ENCODE data around the gene KCNB1.

KCNB1 gene

DNA sequence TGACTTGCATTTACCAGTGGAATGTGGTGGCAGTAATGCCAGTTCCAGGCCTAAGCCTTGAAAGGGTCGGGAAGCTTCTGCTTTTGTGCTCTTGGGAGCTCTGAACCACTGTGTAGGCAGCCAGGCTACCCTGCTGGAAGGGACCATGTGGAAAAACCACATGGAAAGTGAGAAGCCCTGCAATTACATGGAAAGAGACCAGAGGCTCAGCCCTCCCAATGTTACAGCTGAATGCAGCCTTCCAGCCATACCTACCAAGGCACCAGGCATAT lies 14.9 kb upstream of the KCNB1 start:
- no peak for DNase-seq (ENCODE audit: low read depth, low spot score)

DNA sequence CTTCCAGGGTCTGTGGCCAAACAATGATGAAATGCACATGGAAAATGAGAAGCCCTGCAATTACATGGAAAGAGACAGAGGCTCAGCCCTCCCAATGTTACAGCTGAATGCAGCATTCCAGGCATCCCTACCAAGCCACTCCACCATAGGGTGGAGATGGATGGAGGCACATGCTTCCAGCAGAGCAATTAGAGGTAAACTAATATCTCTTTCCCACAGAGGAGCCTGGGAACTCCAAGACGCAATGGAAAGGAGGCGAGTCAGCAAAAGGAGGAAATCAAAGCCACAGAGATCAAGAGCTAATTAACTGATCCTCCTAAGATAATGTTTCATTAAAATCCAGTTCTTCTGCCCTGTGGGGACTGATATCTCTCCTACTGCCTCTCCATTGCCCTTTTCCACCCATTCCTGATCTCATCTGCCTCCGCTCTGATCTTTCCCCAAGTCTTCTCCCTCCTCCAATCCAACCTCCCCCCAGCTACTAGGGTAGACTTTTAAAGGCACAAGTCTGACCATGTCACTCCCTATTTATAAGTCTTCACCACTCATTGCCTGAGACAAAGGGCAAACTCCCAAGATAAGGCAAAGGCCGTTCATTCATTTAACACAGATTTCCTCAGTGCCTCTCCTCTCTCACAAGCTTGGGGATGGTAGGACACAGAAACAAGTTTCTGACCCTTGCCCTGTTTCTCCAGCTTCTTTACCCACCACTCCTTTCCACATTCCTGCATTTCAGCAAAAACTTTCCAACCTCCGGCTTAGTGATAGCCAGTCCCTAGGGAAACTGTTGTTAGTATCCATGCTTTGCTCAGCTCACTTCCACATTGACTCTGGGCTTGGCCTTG lies 14.3 kb upstream of the KCNB1 start:
- no peak for DNase-seq (ENCODE audit: low read depth, low spot score)

- DNase-seq (ENCODE audit: low read depth, low spot score): no peak
These were observed 13.6 kb upstream of the KCNB1 start for GRCh38 chr20:49496043-49496442.

GRCh38 chr20:49490689-49491088 lies 8.2 kb upstream of the KCNB1 start:
- no peak for DNase-seq (ENCODE audit: low read depth, low spot score)

DNA sequence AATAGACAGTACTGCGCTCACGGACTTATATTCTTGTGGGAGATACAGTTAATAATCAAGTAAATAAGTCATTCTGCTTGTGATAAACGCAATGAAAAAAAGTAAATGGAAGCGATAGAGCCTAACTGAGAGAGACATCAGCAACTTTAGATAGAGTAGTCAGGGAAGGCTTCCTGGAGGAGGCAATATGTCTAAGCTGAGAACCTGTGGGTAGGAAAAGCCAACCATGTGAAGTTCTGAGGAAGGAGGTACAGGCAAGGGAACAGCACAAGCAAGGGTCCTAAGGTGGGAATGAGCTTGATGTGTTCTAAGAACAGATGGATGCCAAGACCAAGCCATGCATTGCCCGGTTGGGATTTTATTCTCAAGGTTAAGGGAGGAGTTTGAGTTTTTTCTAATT lies 7.2 kb upstream of the KCNB1 start:
- DNase-seq (ENCODE audit: low read depth, low spot score): no peak

DNA sequence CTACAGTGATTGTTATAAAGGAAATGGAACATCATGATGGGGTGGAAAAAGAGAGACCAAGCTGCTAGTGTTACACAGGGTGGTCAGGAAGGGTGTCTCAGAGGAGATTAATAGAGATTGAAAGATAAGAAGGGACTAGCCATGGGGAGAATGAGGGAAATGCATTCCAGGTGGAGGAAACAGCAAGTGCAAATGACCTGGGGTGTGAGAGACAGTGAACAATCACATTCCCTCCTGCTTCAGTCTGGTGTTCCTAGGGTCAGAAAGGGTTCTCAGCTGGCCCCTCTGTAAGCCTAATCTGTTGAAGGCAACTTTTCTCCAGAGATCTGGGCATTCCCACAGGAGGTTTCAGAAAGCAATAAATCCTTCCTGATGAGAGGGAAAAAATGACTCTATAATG lies 3.6 kb upstream of the KCNB1 start:
- no peak for DNase-seq (ENCODE audit: low read depth, low spot score)

DNA sequence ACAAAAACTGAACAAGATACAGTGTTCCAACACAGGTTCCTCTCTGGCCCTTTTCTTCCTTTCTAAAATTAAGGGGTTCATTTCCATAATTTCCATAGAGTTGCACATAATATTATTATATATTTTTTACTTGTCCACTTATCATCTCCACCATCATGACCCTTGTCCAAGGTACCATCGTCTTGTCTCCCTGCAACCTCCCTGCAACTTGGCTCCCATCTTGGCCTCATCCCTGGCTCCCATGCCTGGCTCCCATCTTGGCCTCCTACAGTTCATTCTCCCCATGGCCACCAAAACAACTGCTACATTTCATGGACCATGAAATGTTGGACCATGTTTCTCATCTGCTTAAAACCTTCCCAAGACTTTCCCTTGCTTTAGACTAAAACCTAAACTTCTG lies 3.1 kb upstream of the KCNB1 start:
- no peak for DNase-seq (ENCODE audit: low read depth, low spot score)

DNA sequence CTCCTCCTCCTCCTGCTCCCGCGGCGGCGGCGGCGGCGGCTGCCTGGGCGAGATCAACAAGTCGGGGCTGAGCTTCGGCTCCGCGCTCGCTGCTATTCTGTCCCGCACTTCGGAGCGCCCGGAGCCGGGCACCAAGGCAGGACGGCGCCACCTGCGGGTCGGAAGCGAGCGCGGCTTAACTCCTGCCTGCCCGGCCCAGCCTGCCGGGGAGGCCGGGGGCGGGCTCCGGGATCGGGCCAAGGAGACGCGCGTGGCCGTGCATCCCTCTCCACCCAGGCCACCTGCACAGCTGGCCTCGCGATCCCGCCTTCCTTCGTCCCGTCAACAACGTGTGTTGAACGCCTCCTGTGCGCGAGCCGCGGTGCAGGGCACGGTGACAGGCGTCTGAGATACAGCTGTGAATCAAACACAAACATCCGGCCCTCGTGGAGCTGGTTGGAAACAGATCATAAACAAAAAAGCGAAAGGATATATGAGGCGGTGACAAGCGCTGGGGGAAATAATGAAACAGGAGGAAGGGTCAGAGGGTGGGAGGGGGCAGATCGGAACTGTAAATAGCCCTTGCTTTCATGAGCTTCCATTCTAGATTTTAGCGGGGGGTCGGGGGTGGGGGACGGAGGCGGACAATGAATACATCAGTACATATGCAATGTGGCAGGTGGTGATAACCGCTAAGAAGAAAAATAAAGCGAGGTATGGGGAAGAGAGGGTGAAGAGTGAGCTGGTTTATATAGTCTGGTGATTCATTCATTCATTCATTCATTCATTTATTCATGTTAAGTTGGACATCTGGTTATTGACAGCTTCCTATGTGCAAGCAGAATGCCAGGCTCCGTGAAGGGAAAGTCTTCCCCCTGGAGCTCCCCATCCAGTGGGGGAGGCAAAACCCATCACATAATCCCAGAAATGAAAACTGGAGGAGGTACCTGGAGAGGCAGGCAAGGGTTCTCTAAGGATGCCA lies 2.0 kb upstream of the KCNB1 start:
- peak; percentile 38 for DNase-seq (ENCODE audit: low read depth, low spot score)

DNA sequence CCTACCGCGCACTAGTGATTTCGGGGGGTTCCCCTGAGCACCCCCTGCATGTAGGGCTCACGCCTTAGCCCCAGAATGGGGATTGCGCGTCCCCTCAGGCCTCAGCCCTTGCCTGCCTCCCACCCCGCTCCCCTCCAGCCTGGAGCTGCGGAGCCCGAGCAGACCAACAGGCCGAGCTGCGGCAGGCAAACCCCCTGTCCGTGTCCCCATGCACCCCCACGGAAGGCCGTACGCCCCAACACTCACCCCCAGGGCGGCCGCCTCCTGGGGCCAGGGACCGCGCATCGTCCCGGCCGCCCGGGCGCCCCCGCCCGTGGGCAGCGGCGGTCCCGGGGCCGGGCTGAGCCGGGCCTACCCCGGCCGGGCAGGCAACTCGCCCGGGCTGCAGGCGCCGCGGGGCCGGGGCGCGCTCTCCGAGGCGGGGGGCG lies 1.2 kb upstream of the KCNB1 start:
- no peak for DNase-seq (ENCODE audit: low read depth, low spot score)

- DNase-seq (ENCODE audit: low read depth, low spot score): no peak
These were observed 689 bp upstream of the KCNB1 start for GRCh38 chr20:49483018-49483695.

DNA sequence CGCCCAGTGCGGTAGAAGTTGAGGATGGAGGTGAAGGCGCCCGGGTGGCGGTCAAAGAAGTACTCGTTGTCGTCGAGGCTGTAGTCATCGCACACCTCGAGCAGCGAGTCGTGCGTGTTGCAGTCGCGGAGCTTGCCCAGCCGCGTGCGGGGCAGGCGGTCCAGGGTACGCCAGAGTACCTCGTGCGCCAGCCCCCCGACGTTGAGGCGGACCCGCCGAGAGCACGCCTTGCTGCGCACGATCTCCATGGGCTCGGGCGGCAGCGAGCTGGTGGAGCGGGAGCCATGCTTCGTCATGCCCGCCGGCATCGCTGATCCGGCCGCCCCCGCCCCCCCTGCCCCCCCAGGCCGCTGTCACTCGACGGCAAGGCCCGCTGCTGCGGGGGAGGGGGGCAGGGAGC lies 295 bp downstream of the KCNB1 start:
- no peak for DNase-seq (ENCODE audit: low read depth, low spot score)

DNA sequence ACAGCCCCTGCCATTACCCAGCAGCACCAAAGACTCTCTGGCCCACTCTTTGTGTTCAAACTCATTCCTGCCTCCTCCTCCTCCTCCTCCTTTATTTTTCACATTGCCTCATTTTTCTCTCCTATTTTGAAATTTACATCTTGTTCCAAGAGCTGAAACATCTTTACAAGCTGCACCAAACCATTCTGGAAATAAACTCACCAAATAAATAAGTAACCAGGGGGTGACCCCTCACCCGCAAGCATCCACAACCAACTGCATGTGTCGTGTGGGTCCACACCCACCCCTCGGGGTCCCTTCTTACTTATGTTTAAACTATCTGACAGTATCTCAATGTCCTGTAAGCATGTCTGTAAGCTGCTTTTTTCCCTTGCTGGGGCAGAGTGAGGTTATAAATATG lies 1.4 kb downstream of the KCNB1 start:
- DNase-seq (ENCODE audit: low read depth, low spot score): no peak

GRCh38 chr20:49480236-49480635 lies 2.2 kb downstream of the KCNB1 start:
- no peak for DNase-seq (ENCODE audit: low read depth, low spot score)

- no peak for DNase-seq (ENCODE audit: low read depth, low spot score)
These were observed 2.7 kb downstream of the KCNB1 start for GRCh38 chr20:49479785-49480184.

GRCh38 chr20:49478754-49479689 lies 3.4 kb downstream of the KCNB1 start:
- DNase-seq (ENCODE audit: low read depth, low spot score): no peak

- no peak for DNase-seq (ENCODE audit: low read depth, low spot score)
These were observed 4.2 kb downstream of the KCNB1 start for GRCh38 chr20:49478266-49478665.

DNA sequence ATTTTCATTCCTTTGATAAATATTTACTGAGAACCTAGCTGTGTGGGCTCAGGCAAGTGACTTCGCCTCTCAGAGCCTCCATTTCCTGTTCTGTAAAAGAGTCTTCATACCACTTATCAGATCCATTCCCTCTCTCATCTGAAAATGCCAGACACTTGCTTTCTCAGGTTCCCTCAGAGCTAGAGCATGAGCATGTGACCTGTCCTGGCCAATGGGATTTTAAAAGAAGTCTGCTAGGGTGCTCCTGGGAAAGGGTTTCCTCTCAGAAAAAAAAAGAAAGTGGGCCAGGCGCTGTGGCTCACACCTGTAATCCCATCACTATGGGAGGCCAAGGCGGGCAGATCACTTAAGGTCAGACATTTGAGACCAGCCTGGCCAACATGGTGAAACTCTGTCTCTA lies 5.3 kb downstream of the KCNB1 start:
- DNase-seq (ENCODE audit: low read depth, low spot score): no peak

GRCh38 chr20:49476016-49476355 lies 6.5 kb downstream of the KCNB1 start:
- no peak for DNase-seq (ENCODE audit: low read depth, low spot score)

- no peak for DNase-seq (ENCODE audit: low read depth, low spot score)
These were observed 7.0 kb downstream of the KCNB1 start for GRCh38 chr20:49475292-49476015.

- no peak for DNase-seq (ENCODE audit: low read depth, low spot score)
These were observed 11.1 kb downstream of the KCNB1 start for GRCh38 chr20:49471397-49471796.

DNA sequence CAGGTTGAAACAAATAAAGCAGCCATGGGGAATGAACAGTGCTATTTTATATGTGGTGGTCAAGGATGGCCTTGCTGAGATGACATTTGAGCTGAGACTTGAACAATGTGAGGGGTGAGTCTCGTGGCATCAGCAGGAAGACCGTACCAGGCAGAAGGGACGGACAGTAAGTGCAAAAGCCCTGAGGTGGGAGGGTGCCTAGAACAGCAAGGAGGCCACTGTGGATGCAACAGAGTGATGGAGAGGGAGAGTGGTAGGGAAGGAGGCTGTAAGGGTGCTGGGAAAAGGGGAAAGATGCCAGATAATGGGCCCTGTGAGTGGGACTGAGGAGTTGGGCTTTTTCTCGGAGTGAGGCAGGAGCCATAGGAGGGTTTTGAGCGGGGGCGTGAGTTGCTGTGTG lies 11.5 kb downstream of the KCNB1 start:
- DNase-seq (ENCODE audit: low read depth, low spot score): no peak
